GM21367 (cell line): ENCODE results near the gene PAX7.
"Not testable (repeated sequence)": the region's sequence is repeated elsewhere in the genome, so short reads cannot be mapped to it uniquely, and the experiment has no call there.

Experiments used
- ATAC-seq: cut with Tn5 transposase; IDR thresholded peaks from one replicate; pipeline ENCODE4 v1.9.1; 2021; ENCODE audit not compliant: unreplicated experiment

The PAX7 gene

DNA sequence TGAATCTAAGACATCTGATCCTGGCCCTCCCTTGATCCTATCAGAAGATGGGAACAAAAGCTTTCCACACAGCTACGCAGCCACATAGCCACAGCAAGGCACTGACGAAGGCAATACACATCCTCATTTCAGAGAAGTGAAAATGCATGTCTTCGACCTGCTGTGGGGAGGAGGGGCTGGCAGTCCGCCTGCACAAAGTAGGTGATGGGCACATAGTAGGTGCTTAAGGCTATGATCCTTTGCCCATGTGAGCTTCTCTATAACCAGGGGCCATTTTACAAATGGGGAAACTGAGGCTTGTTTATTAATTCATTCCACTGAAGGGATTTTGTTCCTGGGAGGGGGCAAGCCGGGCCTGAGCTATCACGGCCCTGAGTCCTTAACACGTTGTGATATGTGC lies 94.2 kb downstream of the PAX7 start:
- ATAC-seq: no peak

DNA sequence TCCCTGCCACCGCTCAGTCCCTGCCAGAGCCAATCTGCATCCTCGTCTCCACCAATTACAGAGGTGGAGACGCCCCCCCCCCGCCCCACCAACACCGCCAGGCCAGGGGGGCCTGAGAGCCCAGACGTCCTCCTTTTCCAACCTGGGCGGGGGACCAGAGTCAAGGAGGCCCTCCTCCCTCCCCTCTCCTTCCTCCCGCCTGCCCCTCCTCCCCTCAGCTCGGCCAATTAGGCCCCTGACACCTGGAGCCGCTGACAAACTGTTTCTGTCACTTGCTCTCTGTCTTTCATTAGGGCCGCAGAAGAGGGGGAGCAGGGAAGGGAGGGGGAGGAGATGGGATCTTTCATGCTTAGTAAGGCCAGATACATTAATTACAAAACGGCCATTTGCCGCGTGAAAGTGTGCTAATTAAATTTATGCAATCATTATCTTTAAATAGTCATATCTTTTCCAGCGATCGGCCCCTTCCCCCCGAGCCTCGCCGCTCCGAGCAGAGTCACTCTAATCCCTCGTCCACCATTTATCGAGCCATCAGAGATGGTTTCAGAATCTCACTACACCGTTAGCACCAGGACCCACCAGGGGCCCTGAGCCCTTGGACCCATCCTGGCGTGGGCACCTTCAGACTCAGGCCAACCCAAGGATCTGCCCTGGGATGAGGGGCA lies 94.7 kb downstream of the PAX7 start:
- no peak for ATAC-seq

DNA sequence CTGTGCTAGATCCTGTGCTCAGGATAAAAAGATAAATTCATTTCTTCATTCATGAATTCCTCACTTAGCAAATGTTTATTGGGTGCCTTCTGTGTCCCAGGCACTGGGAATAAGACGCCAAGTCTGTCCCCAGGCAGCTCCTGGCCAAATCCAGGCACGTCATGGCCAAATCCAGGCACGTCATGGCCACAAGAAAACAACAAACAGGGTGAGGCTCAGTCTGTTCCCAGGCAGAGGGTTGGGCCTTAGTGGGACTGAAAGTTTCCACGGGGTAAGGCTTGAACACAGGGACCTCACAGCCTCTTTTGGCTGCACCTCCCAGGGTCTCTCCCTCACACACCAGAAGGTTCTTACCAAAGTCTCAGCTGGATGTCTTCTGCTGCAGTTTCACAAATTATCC lies 95.7 kb downstream of the PAX7 start:
- no peak for ATAC-seq

DNA sequence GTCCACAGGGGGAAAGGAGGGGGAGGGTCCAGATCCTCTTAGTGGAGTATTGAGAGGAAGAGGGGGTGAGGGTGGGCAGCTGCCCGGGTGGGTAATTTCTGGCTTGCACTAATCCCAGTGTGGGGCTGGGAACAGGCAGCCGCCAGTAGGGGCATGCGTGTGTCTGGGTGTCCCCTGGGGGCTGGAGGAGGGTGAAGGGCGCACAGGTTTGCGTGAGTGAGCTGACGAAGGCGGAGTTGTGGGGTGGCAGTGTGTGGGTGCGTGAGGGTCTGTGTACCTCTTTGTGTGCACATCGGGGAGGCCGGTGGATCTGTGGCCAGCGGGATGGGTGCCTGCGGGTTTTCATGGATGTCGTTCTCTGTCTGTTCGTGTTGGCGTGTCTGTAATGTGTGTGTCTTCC lies 97.3 kb downstream of the PAX7 start:
- ATAC-seq: no peak

DNA sequence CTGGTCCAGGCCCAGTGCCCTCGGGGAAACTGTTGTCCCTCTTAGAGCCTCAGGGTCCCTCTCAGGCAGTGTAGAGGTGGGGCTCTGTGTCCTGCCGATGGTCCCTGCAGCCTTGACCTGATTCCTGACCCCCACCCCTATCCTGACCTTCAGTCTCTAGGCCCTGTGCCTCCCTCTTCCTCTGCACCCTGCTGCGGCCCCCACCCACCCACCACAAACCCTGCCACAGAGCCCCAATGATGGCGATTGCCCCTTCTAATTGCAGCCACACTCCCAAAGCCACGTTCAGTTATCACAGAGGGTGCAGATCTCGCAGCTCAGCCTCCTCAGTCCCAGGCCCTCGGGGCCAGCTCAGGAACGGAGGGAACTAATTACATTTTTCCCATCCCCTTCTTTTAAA lies 99.7 kb downstream of the PAX7 start:
- no peak for ATAC-seq

DNA sequence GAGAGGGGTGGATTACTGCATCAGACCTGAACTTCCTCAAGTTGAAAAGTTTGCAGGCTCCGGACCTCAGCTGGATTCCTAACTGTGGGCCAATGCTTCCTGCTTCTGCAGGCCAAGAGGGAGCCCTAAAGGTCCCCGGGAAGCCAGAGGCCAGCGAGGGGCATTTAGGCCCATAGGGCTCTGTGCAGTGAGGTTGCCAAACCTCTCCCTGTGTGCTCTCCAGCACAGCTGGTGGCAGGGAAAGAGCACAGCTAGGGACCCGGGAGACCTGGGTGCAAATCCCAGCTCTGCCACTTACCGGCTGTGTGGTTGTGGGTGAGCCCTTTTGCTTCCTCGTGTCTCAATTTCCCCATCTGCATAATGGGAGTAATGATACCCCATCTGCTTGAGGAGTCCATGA lies 100.5 kb downstream of the PAX7 start:
- ATAC-seq: no peak

DNA sequence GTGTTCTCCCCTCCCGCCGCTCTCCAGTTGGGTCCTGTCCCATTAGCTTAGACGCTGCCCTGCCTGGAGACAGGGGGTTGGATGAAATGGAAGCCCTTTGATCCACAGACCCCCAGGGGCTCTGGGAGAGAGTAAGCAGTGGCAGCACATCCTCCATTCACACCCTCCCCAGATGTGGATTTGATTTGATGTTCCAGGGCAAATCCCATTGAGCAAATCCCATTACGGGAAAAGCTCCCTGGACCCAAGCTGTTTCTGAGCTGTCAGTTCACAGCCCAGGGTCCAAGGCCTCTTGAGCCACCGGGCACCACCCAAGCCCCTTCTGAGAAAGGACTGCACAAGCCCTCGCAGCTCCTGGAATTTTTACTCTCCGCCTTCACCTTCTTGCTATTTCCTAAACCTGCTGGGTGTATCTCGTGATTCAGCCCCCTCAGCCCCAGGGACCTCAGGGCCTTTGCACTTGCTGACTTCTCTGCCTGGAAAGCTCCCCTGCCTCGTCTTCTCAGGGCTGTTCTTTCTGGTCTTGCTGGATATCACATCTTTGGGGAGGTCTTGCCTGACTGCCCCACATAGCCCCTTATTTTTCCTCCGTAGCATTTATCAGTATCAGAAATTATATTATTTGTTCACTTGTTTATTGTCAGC lies 101.1 kb downstream of the PAX7 start:
- ATAC-seq: no peak

DNA sequence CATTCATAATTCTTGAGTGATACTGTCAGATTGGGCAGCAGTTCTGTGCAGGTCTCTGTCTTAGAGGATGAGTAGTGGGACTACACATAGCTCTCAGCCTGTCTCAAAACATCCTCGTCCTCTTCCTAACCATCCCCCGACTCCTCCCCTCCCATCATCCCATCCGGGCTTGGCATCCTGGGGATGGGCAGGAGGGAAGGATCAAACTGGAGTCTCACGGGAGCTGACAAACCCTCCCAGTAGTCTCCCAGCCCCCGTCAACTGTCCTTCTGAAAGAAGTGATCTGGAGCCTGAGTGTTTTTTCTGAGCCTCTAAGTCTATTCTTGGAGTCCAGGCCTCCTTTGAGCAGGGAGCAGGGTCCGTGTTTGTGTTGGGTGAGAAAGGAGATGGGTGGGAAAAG lies 102.0 kb downstream of the PAX7 start:
- ATAC-seq: no peak

DNA sequence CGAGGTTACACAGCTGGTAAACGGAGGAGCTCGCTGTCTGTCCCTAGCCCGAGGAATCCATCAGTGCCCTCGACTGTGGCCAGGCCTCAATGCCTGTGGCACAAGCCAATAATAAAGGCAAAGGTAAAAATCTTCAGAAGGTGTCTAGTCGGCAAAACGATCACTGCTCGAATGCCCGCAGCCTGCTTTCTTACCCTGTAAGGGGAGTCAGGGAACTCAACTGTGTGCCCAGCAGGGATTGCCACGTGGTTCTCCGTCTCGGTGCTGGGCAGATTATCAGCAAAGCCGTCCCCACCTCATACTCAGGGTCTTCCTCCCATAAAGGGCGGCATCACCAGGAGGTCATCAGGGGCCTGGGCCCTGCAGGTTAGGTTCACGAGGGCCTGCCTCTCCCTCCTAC lies 103.4 kb downstream of the PAX7 start:
- no peak for ATAC-seq

DNA sequence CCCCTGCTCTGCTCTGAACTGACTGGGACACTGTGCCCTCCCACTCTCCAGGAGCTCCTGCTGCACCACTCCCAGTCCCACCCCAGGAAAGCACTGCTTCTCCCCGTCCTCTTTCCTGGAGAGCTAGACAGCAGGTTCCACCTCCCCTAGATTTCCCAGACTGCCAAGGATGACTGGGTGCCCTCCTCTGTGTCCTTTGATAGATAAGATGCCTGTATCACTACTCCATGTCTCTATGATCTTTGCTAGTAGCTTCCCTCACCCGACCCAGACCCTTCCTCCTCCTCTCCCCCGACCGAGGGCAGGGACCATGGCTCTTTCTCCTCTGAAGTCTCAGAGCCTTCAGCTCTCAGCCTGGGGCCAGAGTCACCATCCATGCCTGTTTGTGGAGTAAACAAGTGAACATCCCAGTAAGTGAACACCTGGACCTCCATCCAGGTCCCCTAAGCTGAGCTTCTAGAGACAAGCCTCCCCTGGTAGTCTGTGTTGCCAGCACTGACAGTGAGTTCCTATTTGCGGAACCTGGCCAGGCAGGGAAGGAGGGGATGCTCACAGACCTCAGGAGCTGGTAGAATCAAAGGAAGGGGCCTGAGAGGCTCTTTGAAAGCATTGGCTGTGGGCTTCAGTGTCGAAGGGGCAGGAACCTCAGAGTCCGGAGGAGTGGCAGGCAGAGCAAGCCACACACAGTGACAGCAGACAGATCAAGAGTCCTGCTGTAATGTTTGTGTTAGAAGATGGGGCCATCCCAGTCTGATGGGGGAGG lies 104.0 kb downstream of the PAX7 start:
- no peak for ATAC-seq

DNA sequence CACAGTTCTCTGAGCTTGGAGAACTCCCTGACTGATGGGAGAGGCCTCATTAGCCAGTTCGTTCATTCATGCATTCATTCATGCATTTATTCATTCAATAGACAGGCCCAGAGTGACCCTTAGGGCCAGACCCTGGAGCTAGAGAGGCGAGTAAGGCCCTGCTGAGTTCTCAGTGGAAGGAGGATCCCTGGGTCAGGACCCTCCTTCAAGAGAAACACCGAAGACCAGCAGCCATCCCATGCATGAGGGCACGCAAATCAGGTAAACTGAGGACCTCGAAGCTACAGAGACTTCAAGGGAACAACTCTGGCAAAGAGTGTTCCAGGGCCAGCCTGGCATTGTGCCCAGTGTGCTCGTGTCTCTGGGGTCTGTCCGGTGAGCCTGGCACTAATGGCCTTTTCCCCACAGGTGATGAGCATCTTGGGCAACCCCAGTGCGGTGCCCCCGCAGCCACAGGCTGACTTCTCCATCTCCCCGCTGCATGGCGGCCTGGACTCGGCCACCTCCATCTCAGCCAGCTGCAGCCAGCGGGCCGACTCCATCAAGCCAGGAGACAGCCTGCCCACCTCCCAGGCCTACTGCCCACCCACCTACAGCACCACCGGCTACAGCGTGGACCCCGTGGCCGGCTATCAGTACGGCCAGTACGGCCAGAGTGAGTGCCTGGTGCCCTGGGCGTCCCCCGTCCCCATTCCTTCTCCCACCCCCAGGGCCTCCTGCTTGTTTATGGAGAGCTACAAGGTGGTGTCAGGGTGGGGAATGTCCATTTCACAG lies 104.8 kb downstream of the PAX7 start:
- no peak for ATAC-seq

DNA sequence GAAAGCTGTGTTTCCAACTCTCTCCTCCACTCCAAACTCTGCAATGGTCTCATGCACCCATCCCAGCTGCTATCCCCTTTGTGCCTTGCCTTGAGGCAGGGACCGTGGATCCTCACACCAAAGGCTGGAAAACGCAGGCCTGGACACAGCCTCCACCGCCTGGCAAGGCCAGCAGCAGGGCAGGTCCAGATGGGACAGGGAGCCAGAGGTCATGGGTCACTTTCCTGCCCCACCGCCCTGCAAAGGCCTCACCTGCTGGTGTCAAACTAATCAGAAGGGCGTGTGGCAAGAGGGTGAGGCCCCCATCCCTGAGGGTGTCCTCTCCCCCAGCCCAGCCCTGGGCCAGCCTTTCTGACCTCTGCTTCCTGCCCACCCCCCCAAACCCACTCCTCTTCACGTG lies 106.3 kb downstream of the PAX7 start:
- ATAC-seq: no peak

DNA sequence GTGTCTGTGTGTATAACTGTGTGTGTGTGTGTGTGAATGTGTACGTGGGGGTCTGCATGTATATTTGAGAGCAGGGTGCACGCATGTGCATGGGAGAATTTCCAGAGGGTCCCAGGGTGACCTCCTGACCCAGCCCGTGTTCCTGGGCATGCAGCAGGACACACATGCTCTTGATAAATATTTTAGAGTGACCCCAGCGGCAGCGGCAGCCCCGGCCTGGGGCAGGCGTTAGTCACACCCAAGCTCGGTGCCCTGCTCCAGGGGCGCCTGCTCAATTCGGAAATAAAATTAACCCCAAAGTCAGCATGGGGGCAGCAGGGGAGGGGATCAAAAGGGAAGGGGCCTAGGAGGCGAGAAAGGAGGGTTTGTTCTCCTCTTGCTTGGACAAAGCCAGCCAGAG lies 107.5 kb downstream of the PAX7 start:
- ATAC-seq: no peak

DNA sequence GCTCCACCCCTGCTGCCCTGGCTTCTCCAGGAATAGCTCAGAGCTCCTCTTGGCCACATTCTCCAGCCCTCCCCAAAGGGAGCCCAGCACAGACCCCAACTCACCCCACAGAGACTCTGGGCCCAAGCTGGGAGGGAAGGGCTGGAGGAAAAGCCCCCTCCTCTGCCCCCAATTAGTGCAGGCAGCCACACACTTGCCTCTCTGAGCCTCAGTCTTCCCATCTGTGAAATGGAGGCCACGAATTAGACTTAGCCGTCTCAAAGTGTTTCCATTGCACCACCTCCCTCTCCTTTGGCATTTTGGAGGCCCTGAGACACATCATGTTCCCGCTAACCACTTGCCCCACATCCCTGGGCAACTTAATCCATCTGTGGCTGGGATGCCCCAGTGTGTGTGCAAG lies 108.0 kb downstream of the PAX7 start:
- no peak for ATAC-seq

DNA sequence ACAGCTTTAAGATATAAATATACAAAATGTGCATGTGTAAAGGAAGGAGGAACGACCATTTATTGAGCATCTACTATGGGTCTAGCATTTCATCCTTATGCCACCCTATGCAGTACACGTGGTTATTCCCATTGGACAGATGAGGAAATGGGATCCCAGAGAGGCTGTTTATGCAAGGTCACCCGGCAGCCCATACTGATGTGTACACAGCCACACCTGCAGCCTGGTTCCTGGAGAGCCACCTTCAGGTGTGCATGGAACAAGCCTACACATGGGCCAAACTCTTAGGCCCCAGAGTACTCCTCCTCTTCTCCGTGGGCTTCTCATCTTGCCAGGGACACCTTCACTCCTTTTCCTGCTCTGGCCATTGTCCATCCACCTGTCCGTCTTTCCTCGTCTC lies 108.8 kb downstream of the PAX7 start:
- no peak for ATAC-seq

DNA sequence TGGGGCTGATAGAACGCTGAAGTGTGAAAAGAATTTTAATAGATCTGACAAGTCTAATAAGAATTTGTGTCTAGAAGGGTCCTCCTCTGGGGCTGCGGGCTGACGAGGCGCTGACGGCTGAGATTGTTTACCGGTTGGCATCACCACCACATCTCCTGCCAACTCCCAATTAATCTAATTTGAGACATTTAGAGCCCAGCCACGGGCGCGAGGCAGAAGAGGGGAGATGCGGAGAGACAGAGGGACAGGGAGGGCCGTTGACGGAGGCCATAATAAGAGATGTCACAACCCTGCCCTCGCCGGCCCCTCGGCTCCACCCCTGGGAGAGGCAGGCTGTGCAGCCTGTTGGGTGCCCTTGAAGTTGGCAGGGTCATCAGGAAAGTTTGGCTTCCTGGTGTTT lies 109.3 kb downstream of the PAX7 start:
- no peak for ATAC-seq

DNA sequence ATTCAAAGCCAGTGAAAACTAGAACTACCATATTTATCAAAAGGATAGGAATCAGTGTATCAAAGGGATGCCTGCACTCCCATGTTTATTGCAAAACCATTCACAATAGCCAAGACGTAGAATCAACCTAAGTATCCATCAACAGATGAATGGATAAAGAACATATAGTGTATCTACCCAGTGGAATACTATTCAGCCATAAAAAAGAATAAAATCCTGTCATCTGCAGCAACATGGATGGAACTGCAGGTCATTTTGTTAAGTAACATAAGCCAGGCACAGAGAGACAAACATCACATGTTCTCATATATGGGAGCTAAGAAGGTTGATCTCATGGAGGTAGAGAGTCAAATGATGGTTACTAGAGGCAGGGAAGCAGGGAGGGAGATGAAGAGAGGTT lies 110.0 kb downstream of the PAX7 start:
- no peak for ATAC-seq

DNA sequence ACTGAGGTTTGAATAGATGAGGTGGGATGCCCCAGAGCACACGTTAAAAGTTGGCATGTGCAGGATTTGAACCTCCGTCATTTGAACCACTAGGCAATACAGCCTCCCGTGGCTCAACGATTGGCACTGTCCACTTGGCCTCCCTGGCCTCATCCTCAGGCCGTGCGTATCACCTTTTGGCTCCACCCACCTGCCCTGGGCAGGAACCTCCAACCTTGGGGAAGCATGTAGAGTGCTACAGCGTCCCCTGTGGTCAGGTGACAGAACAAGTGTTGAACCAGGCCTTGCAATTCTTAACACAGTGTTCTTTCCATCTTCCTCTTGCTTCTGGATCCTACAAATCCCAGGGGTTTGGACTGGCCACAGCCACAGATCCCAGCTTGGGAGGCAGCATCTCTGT lies 112.6 kb downstream of the PAX7 start:
- ATAC-seq: no peak

DNA sequence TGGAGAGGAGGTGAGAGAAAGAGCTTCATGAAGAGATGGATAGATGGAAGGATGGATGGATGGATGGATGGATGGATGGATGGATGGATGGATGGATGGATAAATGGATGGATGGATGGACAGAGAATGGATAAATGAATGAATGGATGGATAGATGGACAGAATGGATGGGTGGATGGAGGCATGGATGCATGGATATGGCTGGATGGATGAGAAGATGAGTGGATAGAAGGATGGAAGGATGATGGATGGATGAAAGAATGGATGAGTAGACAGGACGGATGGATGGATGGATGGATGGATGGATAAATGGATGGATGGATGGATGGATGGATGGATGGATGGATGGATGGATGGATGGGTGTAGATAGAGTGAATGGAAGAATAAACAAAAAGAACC lies 113.7 kb downstream of the PAX7 start:
- not testable (repeated sequence) for ATAC-seq

DNA sequence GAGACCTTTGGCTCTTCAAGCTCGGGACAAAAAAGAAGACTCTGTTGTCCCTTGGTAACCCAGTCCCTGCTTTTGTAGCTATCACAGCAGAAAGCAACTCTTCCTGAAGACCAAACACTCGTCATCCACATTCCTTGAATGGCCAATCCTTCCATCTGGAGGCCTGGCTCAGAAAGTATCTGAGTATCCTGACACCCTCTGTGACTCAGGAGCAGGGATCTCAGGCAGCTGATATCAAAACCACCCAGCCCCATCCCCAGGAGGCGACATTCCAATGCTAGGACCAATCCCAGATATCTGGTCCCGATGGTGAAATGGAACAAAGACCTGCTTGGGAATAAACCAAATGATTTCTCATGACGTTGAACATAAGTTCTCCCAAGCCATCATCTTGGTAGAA lies 116.3 kb downstream of the PAX7 start:
- ATAC-seq: no peak

DNA sequence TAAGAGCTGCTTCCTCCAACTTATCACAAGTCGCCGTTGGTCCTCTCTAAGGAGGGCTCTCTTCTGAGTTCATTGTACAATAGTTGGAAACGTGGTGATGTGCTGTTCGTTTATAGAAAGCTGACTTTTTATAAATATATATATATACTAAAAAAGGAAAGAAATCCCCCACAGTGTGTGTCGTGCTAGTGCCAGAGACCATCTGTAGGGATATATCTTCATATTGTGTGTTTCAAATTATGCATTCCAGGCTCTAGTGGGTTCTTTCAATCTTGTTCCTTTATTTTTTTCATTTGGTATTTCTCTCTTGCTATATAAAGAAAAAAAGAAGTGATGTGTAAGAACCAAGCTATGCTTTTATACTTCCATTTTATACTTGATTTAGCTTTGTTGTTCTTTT lies 117.0 kb downstream of the PAX7 start:
- no peak for ATAC-seq

DNA sequence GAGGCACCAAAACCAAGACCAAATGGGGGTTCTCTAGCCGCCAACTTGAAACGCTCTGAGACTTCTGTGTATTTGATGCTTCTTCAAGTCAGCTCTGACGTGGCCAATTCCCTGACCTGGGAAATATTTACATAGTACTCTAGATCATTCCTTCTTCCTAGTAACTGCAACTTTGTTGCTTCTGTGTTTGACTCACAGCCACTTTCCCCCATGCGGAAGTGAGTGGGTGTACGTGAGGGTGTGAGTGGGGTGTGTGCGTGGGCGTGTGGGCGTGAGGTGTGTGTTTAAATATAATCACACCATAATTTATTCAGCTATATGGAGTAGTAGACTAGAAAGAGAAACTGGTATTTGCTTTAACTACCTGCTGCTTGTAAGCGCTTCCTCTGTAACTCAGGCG lies 117.8 kb downstream of the PAX7 start:
- ATAC-seq: no peak
